Middle frontal gyrus (tissue), 1 donor: ENCODE measurements around the gene HDAC9.

Experiments
- DNase-seq: peaks from one replicate; pipeline ENCODE4 v3.0.0-alpha.2; 2015; ENCODE audit warnings: low spot score; ENCODE audit errors: extremely low spot score

Gene HDAC9

DNA sequence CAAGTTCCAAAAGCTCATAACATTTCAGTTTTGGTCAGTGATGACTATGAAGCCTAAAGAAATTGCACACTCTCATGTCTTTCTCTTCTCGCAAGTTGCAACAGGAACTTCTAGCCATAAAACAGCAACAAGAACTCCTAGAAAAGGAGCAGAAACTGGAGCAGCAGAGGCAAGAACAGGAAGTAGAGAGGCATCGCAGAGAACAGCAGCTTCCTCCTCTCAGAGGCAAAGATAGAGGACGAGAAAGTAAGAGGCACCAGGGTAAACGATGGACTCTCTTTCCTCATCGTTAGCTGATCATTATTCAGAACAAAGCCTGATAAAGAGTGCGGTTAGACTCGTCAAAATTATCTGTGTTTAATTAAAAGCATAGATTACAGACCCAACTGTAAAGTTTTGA is 94.7 kb downstream of the HDAC9 start:
- DNase-seq, result no peak

DNA sequence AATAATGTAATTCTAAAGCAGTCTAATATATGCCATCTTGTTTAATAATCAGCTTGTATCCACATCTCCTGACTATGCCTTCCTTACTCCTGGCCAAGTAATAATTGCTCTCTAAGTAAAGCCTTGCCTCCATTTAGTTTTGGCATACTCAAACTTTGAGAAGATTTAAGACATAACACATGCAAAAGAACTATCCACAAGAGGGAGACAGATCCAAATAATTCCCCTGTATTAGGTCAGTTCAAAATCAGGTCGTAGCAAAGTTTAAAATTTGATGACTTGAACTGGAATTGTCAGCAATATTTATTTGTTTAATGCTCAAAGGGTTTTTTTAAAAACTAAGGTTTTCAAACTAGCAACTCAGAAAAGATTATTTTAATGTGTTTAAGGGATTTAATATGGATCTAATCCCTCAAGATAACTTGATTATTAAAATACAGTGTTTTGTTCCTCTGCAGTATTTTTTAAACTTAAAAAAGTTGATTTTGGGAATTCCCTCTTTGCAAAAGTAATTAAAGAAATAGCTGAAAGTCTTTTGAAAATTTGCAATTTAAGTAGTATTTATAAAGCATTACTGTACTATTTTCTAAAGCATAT is 95.3 kb downstream of the HDAC9 start:
- no peak for DNase-seq

DNA sequence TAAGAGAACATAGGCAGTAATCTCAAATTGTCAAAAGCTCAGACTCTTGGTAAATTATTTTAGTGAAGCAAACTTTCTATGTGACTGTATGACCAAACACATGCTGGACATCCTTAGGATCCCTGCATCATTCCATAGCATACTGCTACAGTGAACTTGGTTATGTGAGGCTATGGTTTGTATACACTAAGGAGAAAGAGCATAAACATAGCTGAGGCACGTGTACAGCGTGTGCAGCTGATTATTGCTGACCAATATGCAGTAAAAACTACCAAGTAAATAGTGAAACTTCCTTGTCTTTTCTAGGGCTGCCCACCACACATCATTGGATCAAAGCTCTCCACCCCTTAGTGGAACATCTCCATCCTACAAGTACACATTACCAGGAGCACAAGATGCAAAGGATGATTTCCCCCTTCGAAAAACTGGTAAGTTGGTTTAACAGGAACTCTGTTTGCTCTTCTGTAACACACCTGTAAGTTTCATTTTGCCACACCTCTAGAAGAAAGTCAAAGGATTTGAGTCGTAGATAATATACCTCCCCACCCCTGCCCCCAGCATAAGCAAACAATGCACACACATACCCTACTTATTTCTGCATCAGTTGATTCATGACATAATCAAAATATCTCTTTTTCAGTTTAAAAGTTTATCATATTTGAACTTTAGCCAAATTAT is 98.2 kb downstream of the HDAC9 start:
- DNase-seq, result no peak

DNA sequence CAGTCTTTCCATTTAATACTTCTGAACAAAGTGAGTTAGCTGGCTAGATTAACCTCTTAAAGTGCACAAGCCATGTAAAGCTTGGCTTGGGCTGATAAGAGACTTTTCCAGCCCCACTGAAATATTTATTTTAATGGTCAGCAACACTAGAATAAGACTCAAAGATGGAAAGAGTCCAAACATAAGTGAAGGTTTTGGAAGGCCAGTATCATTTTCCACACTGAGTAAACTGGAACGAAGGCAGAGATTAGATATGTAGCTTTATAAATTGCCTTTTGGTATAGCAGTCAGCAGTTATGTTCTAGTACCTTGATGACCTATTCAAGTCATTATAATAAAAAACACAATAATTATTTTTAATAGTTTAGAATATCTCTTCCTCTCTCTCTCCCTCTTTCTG is 102.2 kb downstream of the HDAC9 start:
- no peak for DNase-seq

DNA sequence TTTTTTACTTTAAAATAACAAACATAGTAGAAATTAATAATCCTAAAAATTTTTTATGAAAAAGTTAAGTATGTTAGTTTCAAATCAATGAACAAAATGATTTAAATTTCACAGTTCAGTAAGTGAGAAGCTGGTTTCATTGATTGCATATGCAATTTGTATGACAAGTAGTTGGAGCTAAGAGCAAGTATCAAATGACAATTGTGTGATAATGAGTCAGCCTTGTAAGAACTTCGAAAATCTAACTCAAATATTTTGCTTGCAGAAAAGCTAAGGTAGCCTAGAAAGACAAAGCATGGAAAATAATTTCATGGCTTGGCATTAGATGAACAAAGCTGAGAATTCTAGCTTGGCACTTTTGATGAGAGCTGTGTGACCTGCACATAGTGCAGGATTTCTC is 111.5 kb downstream of the HDAC9 start:
- DNase-seq, result no peak

DNA sequence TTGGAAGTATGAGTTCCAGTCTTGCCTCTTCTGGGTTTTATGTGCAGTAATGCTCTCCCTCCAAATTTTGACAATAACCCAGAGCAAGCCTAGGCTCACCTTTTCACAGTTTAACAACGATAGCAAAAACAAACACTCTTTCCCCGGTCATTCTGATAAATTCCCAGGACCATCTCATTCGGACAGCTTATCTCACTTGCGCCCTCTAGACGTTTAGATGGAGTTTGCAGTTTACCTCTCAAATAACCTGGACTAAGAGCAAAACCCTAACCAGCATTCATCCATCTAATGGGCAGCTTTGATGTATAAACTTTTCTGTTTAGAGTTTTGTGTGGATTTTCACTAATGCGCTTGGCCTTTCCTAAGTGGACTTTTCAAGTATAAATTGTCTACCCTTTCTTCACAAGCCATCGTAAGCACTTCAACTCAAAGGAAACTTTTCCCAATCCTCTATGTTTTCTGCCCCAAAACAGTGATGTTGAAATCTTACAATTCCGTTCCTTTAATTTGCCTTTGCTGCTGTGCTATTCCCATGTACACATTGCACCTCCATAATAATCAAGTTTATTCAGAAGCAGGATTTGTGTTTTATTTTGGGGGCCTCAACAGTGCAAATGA is 114.9 kb downstream of the HDAC9 start:
- no peak for DNase-seq

DNA sequence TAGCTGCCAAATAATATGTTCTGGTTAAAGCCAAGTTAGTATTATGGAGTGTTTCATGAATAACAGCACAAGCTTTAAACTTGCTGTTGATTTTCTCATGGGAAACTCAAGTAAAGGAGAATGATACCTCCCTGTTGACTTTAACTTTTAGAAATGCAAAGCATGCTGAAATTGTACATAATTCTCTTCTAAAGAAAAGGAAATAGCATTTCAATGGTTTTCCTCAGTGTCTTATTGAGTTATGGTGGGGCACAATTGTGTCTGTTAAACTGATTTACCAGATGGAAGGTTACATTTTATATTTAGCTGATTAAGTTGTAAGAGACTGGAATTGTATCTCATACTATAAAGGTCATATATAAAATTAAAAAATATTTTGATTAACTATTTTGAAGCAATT is 119.3 kb downstream of the HDAC9 start:
- DNase-seq, result no peak

DNA sequence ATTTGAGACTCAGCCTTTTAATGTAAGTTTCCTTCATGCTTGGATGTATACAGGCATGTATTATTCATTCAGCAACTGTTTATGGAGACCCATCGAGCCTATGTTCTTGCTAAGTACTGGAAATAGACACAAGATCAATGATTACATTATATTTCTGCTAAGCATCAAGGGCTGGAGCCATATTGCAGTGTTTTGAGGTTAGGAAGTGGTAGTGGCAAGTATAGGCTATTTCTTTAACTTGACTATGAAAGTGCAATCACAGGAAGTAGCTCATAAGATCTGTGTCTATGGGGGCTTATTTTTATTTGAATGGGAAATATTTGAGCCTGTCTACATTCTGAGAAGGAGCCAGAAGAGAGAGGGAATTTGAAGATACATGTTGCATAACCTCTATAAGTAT is 123.8 kb downstream of the HDAC9 start:
- no peak for DNase-seq

DNA sequence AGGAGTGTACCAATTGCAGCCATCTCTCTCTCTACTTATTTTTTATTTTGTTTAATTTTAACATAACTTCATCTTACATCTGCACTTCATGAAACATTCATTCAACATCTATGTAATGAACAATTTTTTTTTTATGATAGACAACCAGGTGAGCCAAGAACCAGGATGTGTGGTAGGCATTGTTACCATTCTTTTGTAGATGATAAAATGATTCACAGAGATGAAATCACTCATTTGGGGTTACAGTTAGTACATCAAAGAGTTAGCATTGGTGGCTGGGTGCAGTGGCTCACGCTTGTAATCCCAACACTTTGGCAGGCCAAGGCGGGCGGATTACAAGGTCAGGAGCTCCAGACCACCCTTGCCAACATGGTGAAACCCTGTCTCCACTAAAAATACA is 127.8 kb downstream of the HDAC9 start:
- no peak for DNase-seq

DNA sequence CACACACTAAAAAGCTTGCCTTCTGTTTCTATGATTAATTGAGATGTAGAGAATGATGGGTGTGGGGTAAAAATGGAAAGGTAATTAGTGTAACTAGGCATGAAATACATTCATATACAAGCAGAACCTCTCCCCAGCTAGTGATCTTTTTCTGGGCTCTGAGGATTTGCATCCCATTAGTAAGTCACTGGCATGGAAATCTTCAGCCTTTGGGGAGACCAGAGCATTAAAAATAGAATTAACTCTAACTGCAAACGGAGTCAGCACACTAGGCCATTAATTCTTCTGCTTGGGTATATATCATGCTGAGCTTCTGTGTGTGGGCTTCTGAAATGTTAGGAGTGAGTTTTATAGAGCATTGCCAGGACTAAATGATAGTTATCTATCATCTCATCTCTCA is 128.9 kb downstream of the HDAC9 start:
- no peak for DNase-seq

DNA sequence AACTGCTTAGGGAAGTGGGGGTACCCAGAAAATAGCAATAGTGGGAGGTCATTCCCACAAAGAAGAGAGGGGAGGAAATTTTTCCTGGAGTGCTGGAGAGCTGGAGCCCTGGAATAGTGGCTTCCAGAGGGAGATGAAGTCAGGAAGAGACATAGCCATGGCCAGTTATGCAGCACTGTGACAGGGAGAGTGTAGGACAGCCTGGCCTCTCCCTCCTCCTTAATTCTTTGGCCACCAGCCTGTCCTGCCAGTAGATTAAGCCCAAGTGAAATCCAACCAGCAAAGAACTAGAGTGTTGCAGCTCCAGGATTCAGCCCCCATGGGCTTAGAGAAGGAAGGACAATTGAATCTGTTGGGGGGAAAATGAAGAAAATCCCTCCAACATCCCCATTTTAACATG is 130.5 kb downstream of the HDAC9 start:
- DNase-seq, result no peak

DNA sequence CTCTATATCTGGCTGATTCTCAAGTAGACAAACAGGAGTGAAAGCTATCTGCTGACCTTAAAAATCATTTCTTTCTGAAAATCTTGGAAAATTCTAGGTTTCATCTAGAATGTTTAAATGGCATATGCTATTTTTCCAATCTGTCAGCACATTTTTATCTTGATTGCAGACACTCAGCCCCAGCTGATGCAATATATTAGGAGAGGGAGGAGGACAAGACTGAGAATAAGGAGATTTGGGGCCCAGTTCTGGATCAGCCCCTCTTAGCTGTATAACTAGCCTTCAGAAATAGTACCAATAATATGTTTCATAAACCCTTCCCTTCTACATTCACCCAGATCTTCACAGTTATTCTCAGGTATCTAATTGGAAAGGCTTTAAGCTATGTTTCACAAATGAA is 131.2 kb downstream of the HDAC9 start:
- DNase-seq, result no peak

DNA sequence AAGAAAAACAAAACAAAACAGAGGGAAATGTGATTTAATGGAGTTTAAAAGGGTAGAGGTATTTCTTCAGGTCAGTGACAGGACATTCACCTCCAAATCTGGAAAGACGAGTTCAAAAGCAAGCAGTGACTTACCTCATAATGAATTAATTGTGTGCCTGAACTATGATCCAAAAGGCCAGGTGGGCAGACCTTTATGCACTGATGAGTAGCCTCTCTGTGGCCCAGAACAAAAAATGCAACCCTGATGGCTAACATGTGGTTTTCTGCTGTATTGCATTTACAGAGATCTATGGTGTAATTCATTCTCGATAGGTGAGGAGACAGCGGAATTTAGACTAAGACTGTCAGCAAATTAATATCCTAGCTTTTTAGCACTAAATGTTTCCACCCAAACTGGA is 142.0 kb downstream of the HDAC9 start:
- DNase-seq, result no peak

DNA sequence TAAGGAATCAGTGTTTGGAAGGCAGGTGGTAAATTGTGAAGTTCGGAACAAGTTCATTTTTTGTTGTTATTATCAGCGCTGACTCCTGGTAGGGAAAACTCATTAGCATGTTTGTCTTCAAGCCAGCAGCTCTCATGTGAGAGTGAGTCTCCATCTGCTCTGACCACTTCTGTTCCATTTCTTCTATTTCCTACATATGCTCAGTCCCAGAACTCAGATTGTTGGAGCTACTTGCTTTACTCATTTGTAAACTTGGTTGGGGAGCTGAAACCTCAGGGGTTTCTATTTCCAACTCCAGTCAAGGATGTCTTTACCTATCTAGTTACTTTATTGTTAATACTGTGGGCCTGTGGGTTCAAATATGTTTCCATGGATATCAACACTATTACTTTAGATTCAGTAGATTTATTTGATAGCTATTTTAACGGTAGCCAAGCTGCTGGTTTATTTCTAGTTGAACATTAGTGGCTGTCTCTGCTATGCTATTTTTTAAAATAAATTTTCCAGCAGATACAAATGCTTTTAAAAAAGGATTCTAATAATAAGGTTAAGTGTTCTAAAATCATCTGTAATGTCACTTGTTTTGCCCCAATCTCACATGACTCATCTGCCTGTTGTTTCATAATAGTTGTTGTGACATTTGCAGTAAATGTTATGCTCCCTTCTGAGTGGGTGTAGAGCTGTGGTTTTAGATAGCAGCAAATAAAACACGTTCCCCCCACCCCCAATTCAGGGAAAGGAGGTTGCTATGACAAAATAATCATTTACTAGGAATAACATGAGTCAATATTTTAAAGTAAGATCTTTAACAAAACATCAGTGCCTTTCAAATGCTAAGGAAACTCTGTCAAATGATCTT is 143.3 kb downstream of the HDAC9 start:
- DNase-seq, result no peak

DNA sequence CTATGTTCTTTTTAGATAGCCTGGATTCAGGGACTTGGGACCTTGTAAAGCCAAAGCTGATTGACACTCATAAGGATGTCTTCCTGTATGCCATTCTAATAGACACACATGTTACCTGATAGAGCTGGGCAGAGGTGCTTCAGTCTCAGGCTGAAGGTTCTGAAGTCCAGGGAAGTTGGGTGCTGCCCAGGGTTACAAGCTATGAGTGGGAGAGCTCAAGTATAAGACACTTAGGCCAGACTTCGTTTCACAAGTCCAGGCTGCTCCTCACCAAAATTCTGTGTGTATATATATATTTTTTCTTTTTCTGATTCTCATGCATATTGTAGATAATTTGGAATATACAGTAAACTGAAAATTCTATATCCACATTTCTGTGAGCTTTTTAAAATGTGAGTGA is 144.2 kb downstream of the HDAC9 start:
- no peak for DNase-seq

DNA sequence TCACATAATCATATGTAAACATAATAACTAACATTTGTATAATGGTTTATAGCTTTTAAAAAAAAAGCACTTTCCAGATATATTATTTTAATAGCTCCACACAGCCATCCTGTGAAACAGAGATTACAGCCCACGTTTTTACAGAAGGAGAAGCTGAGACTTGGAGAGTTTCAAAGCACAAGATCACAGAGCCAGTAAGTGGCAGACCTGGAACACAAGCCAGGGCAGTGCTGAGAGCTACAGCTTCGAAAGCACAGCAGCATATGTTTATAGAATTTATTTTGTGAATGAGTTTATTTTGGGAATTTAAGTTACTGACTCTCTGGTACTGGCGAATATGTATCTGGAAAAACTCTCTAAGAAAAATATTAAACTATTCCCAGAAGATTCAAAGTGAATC is 149.4 kb downstream of the HDAC9 start:
- DNase-seq, result no peak

DNA sequence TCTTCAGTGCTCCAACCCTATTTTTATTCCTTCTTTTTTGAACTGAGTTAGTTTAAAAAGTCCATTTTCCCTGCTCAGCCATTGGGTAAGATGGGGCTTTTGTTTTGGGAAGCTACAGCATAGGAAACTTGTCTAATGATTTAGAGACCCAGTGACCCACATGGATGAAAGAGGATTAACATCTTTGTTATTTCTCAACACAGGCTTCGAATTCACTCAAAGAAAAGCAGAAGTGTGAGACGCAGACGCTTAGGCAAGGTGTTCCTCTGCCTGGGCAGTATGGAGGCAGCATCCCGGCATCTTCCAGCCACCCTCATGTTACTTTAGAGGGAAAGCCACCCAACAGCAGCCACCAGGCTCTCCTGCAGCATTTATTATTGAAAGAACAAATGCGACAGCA is 152.0 kb downstream of the HDAC9 start:
- DNase-seq, result no peak

DNA sequence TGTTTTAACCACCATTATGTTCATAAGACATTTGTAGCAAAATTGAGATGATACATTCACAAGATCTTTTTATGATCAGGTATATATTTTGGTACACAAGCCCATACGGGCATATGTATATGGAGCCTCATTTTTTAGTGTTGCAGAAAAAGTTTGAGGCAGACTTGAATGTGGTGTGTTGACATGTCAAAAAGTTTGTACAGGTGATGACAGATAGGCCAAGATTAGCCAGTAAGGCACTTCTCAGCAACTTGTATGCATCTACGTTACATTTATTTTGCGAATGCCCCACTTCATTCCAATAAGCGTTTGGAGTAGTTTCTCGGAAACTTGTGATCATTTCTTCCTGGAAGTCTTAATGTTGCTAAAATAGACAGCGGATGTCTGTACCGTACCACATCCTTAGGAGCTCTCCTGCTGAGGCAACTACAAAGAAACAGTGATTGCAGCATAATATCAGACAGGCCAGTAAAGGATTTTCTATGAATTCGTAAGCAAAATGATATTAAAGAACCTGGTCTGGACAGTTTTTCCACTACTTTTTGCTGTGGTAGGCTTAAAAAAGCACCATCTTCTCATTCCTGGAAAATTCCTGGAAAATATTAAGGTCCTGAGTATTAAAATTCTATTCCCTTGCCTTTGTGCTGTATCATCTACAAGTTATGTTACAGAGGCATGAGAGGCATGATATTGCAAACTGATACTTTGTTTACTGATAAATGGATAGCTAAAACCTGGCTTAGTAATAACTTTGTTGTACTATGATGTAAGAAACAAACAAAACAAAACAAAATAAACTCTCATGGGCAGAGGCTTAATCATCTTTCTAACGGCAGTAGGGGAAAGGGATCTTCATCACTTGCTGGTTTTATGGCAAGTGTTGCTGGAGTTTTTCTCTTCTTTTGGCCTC is 153.6 kb downstream of the HDAC9 start:
- no peak for DNase-seq

DNA sequence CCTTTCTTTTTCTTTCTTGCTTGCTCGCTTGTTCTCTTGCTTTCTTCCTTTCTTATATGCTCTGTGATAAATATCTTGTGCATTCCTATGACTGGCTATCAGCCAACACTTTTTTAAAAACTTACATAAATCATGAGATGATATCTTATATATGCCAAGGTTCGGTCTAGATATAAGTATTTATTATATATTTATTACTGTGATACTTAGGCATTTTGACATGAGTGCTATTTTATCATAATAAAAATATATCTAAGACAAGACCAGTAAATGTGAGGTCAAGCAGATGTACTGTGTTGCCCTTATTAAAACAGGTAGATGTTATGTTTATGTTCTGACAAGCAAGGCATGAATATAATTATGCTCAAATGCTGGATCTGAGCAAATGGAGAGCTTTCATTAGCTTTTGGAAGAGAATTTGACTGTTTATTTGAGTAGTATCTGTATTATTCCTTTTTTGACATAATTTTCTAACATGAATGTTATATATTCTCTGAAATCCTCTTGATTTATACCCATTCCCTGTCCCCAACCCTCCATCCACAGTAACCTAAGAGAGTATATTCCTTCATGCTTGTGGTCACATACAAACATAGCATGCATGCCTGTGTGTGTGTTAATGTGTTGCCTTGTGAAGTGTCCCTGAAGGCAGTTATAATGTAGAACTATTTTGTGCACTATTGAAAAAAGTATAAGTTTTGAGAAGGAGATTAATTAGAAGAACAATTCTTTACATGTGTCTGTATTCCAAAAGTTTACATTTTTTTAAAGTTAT is 158.0 kb downstream of the HDAC9 start:
- DNase-seq, result no peak

DNA sequence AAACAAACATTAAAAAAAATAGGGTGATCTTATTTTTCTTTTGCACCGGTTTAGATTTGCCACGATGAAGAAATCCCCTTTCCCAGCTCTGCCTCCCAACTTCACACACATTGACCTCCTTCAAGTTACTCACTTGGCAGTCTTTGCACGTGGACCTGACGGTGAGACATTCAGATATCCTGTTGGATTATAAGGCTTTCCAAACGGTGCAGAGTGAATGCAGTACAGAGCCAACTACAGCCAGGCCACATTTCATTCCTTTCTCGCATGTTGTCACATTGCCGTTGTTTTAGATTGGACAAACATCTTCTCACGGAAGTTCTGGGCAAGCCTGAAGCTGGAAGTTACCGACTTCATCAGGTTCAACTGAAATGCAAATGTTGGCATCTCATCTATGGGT is 159.2 kb downstream of the HDAC9 start:
- no peak for DNase-seq
